ENCODE results near the gene FBN1.
A peak's percentile ranks its signal among the peaks of the same experiment; 100 is the strongest.

The FBN1 gene

DNA sequence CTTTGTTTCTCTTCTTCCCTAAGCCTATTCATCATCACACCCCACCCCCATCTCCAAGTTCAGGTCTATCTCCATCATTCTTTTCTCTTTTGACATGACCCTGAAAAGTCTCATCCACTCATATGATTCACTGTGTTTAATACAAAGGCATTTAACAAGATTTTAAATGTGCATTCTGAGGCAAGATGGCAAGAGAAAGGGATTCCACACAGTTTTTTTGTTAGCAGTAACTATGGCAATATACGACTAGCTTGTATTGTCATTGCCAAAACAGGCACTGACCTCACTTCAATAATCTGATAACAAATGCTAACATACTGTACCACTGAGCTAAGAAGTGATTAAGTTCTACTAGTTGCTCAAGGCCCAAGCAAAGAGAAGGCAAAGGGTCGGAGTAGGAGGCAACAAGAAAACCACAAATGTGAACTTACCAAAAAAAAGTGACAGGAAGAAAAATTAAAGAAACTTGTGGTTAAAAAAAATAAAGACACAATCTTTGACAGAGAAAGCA, 53.2 kb downstream of the FBN1 start:
- Histone ChIP-seq H3K4me1 (ENCODE audit: control insufficient read depth, insufficient read depth, low read length) (no peaks in the 10 kb centered on the region), H3K27ac (ENCODE audit: extremely low read depth, low read depth, low read length) (no peak overlapping the region), H3K36me3 (ENCODE audit: control insufficient read depth in 2 of 2, insufficient read depth in 1 of 2, low read length in 2 of 2) (no peaks in the 10 kb centered on the region), H3K9me3 (ENCODE audit: control insufficient read depth, insufficient read depth, low read depth, low read length) (no peaks in the 10 kb centered on the region), H3K4me3 (ENCODE audit: low read depth, low read length) (no peak overlapping the region)
- POLR2A ChIA-PET: no interaction called here
- TF ChIP-seq ZNF214 (tag by site-specific recombination; IDR thresholded peaks at IDR 0.05; ENCODE audit: borderline replicate concordance): no peak
- TF ChIP-seq SCRT2 (tag by site-specific recombination; IDR thresholded peaks at IDR 0.05): peak; percentile 72
- TF ChIP-seq ZNF140 (tag by site-specific recombination; IDR thresholded peaks at IDR 0.05): no peak
- CTCF ChIA-PET: no interaction called here

DNA sequence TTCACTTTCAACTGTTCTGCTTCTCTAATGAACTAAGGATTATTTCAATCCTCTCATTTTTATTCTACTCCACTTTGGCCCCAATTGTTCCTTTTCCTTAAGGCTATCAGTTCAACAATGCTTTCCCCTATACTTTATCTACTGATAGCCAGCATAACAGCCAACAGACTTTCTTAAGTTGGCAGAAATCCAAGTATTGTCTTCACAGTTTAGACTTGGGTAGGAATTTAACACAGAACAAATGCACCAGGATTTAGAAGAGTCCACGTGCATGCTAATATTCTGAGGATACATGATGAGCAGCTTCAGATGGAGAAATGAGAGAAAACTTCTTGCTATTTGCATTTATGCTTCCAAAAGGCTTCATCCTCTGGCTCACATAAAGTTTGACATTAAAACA, 54.8 kb downstream of the FBN1 start:
- ChIA-PET POLR2A (no interaction called here), CTCF (interaction anchor here (0.7 kb wide), 1 partner anchor 16 kb away, joined by 3 read pairs; no protein-coding TSS in a partner anchor)
- H3K4me3 ChIP-seq (ENCODE audit: low read depth, low read length): no peak overlapping the region
- TF ChIP-seq ZNF658 (tag by site-specific recombination; IDR thresholded peaks at IDR 0.05) (no peak), ZNF292 (tag by site-specific recombination; IDR thresholded peaks at IDR 0.05; ENCODE audit: borderline replicate concordance, low read depth) (no peak), ZNF155 (tag by site-specific recombination; IDR thresholded peaks at IDR 0.05) (no peak), ZNF223 (tag by site-specific recombination; IDR thresholded peaks at IDR 0.05) (no peak), ZNF654 (tag by site-specific recombination; IDR thresholded peaks at IDR 0.05; ENCODE audit: low read depth) (no peak), ZNF544 (tag by site-specific recombination; IDR thresholded peaks at IDR 0.05) (no peak), ZSCAN23 (tag by site-specific recombination; IDR thresholded peaks at IDR 0.05) (no peak), ZNF571 (tag by site-specific recombination; IDR thresholded peaks at IDR 0.05) (no peak), ZNF202 (tag by site-specific recombination; IDR thresholded peaks at IDR 0.05; ENCODE audit: borderline replicate concordance) (no peak), ZBTB1 (tag by site-specific recombination; IDR thresholded peaks at IDR 0.05) (no peak)
- TF ChIP-seq, protein P1, sequence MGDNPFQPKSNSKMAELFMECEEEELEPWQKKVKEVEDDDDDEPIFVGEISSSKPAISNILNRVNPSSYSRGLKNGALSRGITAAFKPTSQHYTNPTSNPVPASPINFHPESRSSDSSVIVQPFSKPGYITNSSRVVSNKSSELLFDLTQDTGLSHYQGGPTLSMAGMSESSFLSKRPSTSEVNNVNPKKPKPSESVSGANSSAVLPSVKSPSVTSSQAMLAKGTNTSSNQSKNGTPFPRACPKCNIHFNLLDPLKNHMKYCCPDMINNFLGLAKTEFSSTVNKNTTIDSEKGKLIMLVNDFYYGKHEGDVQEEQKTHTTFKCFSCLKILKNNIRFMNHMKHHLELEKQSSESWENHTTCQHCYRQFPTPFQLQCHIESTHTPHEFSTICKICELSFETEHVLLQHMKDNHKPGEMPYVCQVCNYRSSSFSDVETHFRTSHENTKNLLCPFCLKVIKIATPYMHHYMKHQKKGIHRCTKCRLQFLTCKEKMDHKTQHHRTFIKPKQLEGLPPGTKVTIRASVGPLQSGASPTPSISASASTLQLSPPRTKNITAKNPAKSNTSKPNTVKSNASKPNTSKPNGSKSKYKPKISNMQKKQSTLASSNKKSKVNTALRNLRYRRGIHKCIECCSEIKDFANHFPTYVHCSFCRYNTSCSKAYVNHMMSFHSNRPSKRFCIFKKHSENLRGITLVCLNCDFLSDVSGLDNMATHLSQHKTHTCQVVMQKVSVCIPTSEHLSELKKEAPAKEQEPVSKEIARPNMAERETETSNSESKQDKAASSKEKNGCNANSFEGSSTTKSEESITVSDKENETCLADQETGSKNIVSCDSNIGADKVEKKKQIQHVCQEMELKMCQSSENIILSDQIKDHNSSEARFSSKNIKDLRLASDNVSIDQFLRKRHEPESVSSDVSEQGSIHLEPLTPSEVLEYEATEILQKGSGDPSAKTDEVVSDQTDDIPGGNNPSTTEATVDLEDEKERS (tag by site-specific recombination; IDR thresholded peaks at IDR 0.05): no peak
- TF ChIP-seq, protein P2, sequence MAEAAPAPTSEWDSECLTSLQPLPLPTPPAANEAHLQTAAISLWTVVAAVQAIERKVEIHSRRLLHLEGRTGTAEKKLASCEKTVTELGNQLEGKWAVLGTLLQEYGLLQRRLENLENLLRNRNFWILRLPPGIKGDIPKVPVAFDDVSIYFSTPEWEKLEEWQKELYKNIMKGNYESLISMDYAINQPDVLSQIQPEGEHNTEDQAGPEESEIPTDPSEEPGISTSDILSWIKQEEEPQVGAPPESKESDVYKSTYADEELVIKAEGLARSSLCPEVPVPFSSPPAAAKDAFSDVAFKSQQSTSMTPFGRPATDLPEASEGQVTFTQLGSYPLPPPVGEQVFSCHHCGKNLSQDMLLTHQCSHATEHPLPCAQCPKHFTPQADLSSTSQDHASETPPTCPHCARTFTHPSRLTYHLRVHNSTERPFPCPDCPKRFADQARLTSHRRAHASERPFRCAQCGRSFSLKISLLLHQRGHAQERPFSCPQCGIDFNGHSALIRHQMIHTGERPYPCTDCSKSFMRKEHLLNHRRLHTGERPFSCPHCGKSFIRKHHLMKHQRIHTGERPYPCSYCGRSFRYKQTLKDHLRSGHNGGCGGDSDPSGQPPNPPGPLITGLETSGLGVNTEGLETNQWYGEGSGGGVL (tag by site-specific recombination; IDR thresholded peaks at IDR 0.05): no peak
- no peak overlapping the region for H3K27ac ChIP-seq (ENCODE audit: extremely low read depth, low read depth, low read length)
- no peaks in the 10 kb centered on the region for H3K4me1 ChIP-seq (ENCODE audit: control insufficient read depth, insufficient read depth, low read length)
- H3K36me3 ChIP-seq (ENCODE audit: control insufficient read depth in 2 of 2, insufficient read depth in 1 of 2, low read length in 2 of 2): no peaks in the 10 kb centered on the region
- no peaks in the 10 kb centered on the region for H3K9me3 ChIP-seq (ENCODE audit: control insufficient read depth, insufficient read depth, low read depth, low read length)

DNA sequence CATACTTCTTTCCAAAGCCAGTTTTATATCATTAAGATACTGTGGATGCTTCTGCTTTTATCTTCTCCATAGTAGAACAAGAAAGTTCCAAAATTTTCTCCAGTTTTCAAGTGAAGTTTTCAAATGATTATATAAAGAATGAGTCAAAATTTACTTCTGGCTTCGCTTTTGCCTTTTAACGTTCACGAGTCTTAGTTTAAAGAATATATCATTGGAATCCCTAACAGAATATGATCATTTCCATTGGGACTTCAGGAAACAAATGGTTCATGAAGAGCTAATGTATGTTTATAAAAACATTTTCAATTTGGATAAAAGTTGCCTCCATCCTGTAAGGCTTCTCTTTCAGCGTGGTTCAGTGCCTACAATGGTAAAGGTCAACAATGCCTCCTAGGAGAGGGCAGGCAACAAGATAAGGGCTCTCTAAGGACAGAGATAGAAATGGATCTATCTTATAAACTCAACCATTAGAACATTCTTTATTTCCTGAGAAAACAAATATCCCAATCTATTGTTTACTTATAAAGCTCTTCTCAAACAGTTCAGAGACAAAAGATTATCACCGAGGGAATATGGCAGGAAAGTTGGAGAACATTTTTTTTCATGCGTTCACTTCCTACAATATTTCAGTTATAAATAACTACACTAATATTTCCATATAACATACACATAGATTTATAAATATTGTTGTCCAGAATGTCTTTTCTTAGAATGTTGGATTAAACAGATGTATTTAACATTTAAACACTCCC, 60.5 kb downstream of the FBN1 start:
- TF ChIP-seq WT1 (tag by site-specific recombination; IDR thresholded peaks at IDR 0.05): no peak
- no peak for TF ChIP-seq ZNF654 (tag by site-specific recombination; IDR thresholded peaks at IDR 0.05; ENCODE audit: low read depth)
- no peak overlapping the region for H3K27ac ChIP-seq (ENCODE audit: extremely low read depth, low read depth, low read length)
- CTCF ChIA-PET: no interaction called here

More for the DNA sequence above, 60.5 kb downstream of the FBN1 start:
- Histone ChIP-seq H3K4me1 (ENCODE audit: control insufficient read depth, insufficient read depth, low read length) (peaks cover 9% of the 10 kb centered on the region), H3K36me3 (ENCODE audit: control insufficient read depth in 2 of 2, insufficient read depth in 1 of 2, low read length in 2 of 2) (no peaks in the 10 kb centered on the region), H3K4me3 (ENCODE audit: low read depth, low read length) (no peak overlapping the region), H3K9me3 (ENCODE audit: control insufficient read depth, insufficient read depth, low read depth, low read length) (no peaks in the 10 kb centered on the region)
- POLR2A ChIA-PET: no interaction called here

All from HEK293 (cell line).